GM18502 (cell line): ENCODE data around the gene COL18A1.
"Not testable (repeated sequence)": the region's sequence is repeated elsewhere in the genome, so short reads cannot be mapped to it uniquely, and the experiment has no call there.

Source experiments
- ATAC-seq: cut with Tn5 transposase; IDR thresholded peaks from one replicate; pipeline ENCODE4 v1.9.1; 2021; ENCODE audit warnings: mild to moderate bottlenecking; ENCODE audit not compliant: unreplicated experiment, poor library complexity

The COL18A1 gene

GRCh38 chr21:45528028-45528705, 123.2 kb downstream of the COL18A1 start:
- ATAC-seq: no peak

GRCh38 chr21:45528981-45529784, 124.2 kb downstream of the COL18A1 start:
- ATAC-seq: no peak

DNA sequence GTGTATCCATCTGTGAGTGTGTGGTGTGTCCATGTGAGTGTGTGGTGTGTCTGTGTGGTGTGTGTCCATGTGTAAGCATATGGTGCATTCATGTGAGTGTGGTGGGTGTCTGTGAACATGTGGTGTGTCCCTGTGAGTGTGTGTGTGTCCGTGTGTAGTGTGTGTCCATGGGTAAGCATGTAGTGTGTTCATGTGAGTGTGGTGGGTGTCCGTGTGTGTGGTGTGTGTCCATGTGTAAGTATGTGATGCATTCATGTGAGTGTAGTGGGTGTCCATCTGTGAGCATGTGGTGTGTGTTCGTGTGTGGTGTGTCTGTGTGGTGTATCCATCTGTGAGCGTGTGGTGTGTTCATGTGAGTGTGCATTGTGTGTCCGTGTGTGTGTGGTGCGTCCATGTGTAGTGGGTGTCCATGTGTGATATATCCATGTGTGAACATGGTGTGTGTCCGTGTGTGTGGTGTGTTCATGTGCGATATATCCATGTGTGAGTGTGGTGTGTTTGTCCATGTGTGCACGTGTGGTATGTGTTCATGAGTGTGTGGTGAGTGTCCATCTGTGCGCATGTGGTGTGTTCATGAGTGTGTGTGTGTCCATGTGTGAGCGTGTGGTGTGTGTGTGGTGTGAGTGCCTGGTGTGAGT, 124.9 kb downstream of the COL18A1 start:
- no peak for ATAC-seq

DNA sequence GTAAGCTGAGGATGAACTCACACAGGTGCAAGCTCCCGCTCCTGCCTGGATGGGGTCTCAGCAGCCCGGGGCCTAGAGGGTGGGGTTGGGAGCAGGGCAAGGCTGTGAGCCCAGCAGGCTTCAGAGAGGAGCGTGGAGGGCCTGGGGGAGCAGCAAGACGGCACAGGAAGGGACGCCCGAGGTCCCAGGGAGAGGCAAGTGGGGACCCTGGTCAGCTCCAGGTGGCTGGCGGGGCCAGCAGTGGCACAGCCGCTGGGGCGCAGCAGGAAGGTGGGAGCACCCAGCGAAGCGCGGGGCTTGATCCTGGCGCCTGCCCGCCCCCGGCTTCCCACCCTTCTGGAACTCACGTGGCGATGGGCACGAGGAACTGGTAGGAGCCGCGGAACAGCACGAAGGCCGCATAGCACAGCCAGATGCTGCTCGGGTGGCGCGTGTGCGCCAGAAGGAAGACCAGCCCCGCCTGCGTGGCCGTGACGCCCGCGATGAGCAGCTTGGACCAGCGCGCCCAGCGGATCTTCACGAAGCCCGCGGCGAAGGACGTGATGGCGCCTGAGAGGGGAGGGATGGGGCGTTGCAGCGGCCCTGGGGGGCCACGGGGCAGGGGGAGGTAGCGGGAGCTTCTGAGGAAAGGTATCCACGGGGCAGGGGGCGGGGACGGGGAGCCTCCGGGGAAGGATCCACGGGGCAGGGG, 125.6 kb downstream of the COL18A1 start:
- no peak for ATAC-seq

- not testable (repeated sequence) for ATAC-seq
These were observed 126.1 kb downstream of the COL18A1 start for GRCh38 chr21:45531114-45531392.

- no peak for ATAC-seq
These were observed 126.6 kb downstream of the COL18A1 start for GRCh38 chr21:45531393-45532215.

DNA sequence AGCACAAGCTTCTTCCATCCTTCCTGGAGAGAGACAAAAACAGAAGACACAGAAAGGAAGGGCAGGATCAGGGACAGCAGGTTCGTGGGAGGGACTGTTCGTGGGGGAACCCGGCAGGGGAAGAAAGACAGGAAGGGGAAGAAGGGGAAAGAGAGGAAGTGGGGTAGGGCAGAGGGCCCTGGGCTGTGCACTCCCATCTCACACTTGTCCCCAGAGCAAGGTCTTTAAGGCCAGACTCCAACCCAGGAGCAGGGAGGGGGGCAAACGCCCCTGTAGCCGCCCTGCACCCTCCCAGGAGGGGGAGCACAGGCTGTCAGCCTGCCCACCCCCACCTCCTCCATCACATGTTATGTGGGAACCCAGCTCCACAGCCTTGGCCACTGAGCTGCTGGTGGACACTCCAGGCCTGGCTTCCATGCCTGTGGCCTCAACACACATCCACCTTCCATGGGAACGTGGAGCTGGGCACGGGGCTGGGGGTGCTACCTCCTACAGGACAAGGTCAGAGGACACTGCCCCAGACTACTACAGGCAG, 127.9 kb downstream of the COL18A1 start:
- ATAC-seq: no peak

GRCh38 chr21:45533361-45533845, 128.4 kb downstream of the COL18A1 start:
- ATAC-seq: no peak

DNA sequence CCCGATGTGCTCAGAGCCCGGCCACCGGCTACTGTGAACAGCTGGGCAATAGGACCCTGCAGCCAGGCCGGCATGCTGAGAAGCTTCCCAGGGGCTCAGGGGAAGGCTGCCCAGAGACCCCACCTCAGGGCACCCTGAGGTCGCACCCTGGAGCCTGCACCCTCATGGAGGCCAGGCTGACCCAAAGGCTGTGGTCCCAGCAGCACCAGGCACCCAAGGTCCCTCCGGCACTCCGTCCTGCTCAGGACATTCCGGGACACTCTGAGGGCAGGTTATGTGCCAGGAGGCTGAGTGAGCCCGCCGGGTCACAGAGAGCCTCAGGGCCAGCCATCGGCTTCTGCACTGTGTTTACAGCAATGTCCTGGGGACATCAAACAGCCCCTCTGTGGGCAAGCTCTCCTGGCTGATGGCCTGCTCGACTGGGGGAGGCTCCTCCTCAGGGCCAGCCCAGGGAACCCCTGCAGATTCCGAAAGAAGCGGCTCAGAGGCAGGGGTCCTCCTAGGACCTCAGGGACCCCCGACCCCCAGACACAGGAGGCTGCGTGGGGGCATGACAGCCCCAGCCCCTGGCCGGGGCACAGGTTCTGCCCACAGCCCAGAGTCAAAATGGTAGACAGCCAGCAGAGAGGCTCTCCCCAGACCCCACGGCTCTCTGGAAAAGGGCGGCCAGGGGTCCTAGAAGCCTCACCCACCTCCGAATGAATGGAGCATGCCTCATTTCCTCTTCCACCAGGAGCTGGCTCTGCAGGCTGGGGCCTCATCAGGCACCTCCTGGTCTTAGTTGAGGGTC, 129.1 kb downstream of the COL18A1 start:
- no peak for ATAC-seq

- ATAC-seq: no peak
These were observed 129.8 kb downstream of the COL18A1 start for GRCh38 chr21:45534636-45535331.

- ATAC-seq: no peak
These were observed 130.5 kb downstream of the COL18A1 start for GRCh38 chr21:45535341-45536081.

GRCh38 chr21:45536301-45537081, 131.5 kb downstream of the COL18A1 start:
- ATAC-seq: no peak

DNA sequence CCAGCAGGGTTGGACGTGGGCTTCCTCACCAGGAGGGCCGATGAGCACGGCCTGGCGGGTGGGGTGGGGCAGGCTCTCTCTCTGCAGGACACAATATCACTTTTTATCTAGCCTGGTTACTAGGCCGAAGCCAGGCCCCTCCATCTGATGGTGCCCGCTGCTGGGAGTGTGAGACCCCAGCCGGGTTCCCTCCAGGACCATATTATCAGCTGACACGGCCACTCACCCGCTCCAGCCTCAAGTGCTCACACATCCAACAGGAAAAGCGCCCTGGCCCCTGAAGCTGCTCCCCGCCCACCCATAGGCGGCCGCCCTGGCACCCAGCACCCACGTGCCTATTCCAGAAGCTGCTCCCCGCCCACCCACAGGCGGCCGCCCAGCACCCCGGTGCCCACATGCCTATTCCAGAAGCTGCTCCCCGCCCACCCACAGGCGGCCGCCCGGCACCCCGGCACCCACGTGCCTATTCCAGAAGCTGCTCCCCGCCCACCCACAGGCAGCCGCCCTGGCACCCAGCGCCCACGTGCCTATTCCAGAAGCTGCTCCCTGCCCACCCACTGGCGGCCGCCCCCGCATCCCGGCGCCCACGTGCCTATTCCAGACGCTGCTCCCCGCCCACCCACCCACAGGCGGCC, 132.3 kb downstream of the COL18A1 start:
- no peak for ATAC-seq

DNA sequence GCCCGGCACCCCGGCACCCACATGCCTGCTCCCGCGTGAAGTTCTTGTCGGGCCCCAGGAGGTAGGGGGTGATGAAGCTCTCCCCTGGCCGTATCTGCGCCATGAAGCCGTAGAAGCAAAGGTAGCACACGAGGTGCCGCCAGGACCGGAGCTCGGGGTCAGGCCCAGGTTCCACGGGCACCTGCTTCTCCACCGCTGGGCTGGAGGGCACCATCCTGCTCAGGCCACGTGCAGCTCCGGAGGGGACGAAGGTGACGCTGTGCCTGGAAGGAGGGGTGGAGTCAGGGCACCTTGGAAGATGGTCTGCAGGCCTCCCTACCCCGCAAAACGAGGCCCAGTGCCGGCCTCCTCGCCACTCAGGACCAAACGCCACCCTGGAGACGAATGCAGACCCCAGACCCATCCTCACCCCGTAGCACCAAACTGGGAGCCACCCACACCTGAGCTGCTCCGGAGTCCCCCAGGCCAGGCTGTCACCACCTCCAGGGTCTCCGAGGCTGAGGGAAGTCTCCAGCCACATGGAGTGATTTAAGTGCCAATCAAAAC, 132.9 kb downstream of the COL18A1 start:
- no peak for ATAC-seq

GRCh38 chr21:45538381-45539045, 133.5 kb downstream of the COL18A1 start:
- no peak for ATAC-seq
